Effector memory CD8-positive, alpha-beta T cell (primary cell): ENCODE data around the gene GAL3ST2.

Experiments
- ATAC-seq: fragments of 150-1000 bp; cut with Tn5 transposase; replicated peaks from 2 replicates; pipeline ENCODE4 v1.10.0; 2021; ENCODE audit warnings: mild to moderate bottlenecking, moderate library complexity
- DNase-seq, 3 experiments: peaks; one replicate each; pipeline ENCODE4 v3.0.0; 2021
- H3K27ac Mint-ChIP-seq, 2 donors: one replicate each; pipeline ENCODE4 v1.8.0; 2022; ENCODE audit warnings: mild to moderate bottlenecking in 2 of 2, mixed read lengths in 2 of 2, moderate library complexity in 2 of 2
- H3K27me3 Mint-ChIP-seq, 2 donors: one replicate each; pipeline ENCODE4 v1.8.0; 2022; ENCODE audit warnings: mixed read lengths in 2 of 2
- H3K36me3 Mint-ChIP-seq: one replicate; pipeline ENCODE4 v1.8.0; 2022; ENCODE audit warnings: mild to moderate bottlenecking, moderate library complexity, mixed read lengths; ENCODE audit not compliant: insufficient read depth
- H3K4me1 Mint-ChIP-seq, 2 donors: one replicate each; pipeline ENCODE4 v1.8.0; 2022; ENCODE audit warnings: low read depth in 2 of 2, mixed read lengths in 2 of 2
- H3K4me3 Mint-ChIP-seq, 2 donors: one replicate each; pipeline ENCODE4 v1.8.0; 2022; ENCODE audit warnings: mild to moderate bottlenecking in 2 of 2, mixed read lengths in 2 of 2, moderate library complexity in 2 of 2
- H3K9me3 Mint-ChIP-seq, 2 donors: one replicate each; pipeline ENCODE4 v1.8.0; 2022; ENCODE audit warnings: mixed read lengths in 2 of 2

Gene GAL3ST2

DNA sequence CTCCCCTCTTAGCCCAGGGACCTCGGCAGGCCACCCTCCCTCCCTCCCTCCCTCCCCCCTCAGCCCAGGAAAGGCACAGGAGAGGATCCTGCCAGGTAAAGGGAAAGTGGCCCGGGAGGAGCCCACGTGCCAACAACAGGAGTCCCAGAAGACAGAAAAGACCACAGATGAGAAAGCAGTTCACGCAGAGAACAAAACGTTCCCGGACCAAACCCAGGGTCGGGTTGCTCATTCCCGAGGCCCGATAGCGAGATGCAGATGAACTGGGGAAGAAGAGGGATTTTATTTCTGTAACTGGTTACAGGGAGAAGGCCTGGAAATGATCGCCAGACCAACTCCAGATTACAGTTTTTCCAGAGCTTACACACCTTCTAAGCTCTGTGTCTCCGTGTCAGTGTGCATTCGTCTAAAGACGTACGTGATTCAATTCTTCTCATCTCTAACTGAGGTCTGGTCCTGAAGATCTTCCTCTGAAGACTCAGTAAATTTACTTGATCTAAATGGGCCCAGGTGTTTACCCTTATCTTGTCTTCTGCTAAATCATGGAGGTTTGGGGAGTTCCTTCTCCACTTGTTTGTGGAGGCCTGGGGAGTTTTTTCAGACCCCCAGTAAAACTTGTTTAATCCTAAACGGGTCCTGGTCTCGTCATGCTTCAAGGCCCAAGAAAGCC lies 31.6 kb downstream of the GAL3ST2 start:
- H3K27ac Mint-ChIP-seq: no peak overlapping the region
- H3K4me1 Mint-ChIP-seq: peaks cover 9 to 12% of the 10 kb centered on the region in 2 donors
- no peaks in the 10 kb centered on the region for H3K27me3 Mint-ChIP-seq
- H3K9me3 Mint-ChIP-seq: no peaks in the 10 kb centered on the region
- ATAC-seq (no peak), DNase-seq (no peak)
- no peak overlapping the region for H3K4me3 Mint-ChIP-seq
- H3K36me3 Mint-ChIP-seq: peaks cover 9% of the 10 kb centered on the region

DNA sequence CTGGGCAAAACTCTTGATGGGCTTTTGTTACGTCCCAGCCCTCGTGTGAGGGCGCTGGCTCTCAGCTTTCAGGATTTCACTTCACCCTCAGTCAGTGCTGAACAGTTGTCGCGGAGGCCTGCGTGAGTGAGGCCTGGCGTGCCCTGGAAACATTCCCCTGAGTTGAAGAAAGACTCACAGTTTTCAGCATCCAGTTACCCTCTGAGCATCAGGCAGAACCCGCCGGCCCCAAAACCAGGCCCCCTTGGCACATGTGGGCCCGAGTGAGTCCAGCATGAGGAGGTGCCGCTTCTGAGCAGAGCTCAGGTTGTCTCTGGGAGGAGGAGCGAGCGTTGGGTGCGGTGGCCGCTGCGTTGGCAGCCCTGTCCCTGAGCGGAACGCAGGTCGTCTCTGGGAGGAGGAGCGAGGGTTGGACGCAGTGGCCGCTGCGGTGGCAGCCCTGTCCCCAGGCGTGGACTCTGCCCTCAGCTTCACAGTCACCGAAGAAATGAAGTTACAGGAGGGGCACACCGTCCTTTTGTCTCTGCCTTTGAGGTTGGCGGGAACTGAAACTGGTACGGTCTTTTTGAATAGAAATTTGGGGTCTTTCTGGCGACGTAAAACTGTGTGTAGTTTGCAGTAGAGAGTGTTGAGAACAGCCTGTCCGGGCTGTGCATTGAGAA lies 32.2 kb downstream of the GAL3ST2 start, which contains the start of gene NEU4:
TSS of gene NEU4 (plus strand) at position 473 of the 662 bp plus-strand sequence. CDS start 5,292 bp downstream, outside the sequence.
- peaks cover 9% of the 10 kb centered on the region for H3K36me3 Mint-ChIP-seq
- H3K27ac Mint-ChIP-seq: peak within 1 kb of the TSS in 1 of 2 donors; percentile 15
- H3K4me1 Mint-ChIP-seq: peaks cover 6 to 14% of the 10 kb centered on the region in 2 donors
- no peak within 1 kb of the TSS for H3K4me3 Mint-ChIP-seq
- DNase-seq: no peak
- H3K9me3 Mint-ChIP-seq: no peaks in the 10 kb centered on the region
- no peaks in the 10 kb centered on the region for H3K27me3 Mint-ChIP-seq
- no peak for ATAC-seq

GRCh38 chr2:241809383-241810306 lies 33.0 kb downstream of the GAL3ST2 start:
- Mint-ChIP-seq H3K4me3 (no peak overlapping the region), H3K27ac (peak overlapping the region in 1 of 2 donors; percentile 15), H3K4me1 (peaks cover 3 to 13% of the 10 kb centered on the region in 2 donors), H3K9me3 (no peaks in the 10 kb centered on the region), H3K36me3 (peaks cover 9% of the 10 kb centered on the region), H3K27me3 (no peaks in the 10 kb centered on the region)
- DNase-seq (no peak), ATAC-seq (no peak)

- DNase-seq: no peak
- H3K4me3 Mint-ChIP-seq: no peak overlapping the region
- H3K27ac Mint-ChIP-seq: no peak overlapping the region
- no peak for ATAC-seq
- no peaks in the 10 kb centered on the region for H3K27me3 Mint-ChIP-seq
- no peaks in the 10 kb centered on the region for H3K9me3 Mint-ChIP-seq
- peaks cover 0 to 11% of the 10 kb centered on the region in 2 donors for H3K4me1 Mint-ChIP-seq
- H3K36me3 Mint-ChIP-seq: peaks cover 7% of the 10 kb centered on the region
These were observed 33.9 kb downstream of the GAL3ST2 start for GRCh38 chr2:241810307-241811200.

DNA sequence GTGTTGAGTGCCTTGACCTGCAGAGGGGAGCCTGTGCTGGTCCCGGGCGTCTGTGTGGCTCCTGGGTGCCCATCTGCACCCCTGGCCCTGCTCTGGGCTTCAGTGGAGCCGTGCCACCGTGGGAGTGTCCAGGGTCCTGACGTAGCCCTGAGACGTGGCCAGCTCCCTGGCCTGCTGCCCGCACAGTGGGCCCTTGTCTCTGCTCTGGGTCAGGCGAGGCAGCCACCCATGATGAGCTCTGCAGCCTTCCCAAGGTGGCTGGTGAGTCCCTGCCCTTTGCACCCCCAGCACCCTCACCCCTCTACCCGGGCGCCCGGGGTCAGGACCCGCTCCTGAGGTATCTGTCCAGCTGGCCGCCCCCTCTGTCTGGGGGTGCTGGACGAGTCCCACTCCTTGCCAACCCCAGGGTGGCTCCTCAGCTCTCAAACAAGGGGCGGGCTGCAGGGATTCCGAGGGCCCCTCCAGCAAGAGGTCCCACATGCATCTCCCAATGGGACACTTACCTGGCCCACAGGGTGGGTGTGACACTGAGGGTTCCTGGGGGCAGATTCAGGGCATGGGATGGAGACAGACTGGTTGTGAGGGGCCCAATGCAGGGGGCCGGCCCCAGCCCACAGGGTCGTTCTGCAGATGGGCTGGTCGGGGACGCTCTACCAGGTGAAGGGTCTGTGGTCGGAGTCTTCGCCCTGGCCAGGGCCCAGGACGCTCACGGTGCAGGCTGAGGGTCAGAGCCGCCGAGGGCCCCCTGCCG lies 34.8 kb downstream of the GAL3ST2 start:
- Mint-ChIP-seq H3K27ac (peak overlapping the region in 1 of 2 donors; percentile 44), H3K4me3 (no peak overlapping the region), H3K36me3 (peaks cover 10% of the 10 kb centered on the region), H3K9me3 (no peaks in the 10 kb centered on the region), H3K27me3 (no peaks in the 10 kb centered on the region), H3K4me1 (peaks cover 0 to 11% of the 10 kb centered on the region in 2 donors)
- DNase-seq (no peak), ATAC-seq (no peak)

DNA sequence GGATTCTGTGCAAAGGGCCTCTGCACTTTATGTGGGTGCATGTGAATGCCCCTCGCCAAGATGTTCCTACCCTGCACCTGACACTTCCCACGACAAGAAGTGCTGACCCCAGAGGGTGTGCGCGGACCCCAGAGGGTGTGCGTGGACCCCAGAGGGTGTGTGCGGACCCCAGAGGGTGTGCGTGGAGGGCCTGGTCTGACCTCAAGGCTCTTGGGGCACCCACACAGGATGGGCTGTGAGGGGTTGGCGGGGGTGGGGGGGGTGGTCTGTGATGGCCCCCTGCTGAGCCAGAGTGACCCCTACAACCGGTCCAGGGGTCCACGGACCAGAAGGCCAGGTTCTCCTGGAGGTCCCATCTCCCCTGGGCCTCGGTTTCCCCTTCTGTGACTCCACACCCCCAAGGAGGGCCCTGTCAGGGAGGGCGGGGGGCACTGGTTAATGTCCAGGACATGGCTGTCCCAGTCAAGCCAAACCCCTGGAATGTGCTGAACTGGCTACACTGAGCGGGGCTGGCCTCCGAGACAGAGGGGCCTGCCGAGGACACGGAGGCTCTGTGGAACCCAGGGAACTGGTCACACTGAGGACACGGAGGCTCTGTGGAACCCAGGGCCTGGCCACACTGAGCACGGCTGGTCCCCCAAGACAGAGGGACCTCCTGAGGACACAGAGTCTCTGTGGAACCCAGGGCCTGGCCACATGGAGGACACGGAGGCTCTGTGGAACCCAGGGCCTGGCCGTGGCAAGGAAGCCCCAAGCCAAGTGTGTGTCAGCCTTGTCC lies 35.5 kb downstream of the GAL3ST2 start:
- ATAC-seq (no peak), DNase-seq (no peak)
- Mint-ChIP-seq H3K4me1 (peaks cover 0 to 11% of the 10 kb centered on the region in 2 donors), H3K36me3 (peaks cover 10% of the 10 kb centered on the region), H3K27me3 (no peaks in the 10 kb centered on the region), H3K4me3 (no peak overlapping the region), H3K27ac (peak overlapping the region in 1 of 2 donors; percentile 44), H3K9me3 (no peaks in the 10 kb centered on the region)

- no peaks in the 10 kb centered on the region for H3K9me3 Mint-ChIP-seq
- no peak overlapping the region for H3K4me3 Mint-ChIP-seq
- no peak for DNase-seq
- H3K27me3 Mint-ChIP-seq: no peaks in the 10 kb centered on the region
- H3K36me3 Mint-ChIP-seq: peaks cover 10% of the 10 kb centered on the region
- H3K4me1 Mint-ChIP-seq: peaks cover 3 to 16% of the 10 kb centered on the region in 2 donors
- peak overlapping the region in 1 of 2 donors; percentile 12 for H3K27ac Mint-ChIP-seq
- no peak for ATAC-seq
These were observed 36.4 kb downstream of the GAL3ST2 start for GRCh38 chr2:241812730-241813643.

- ATAC-seq (peak; percentile 87), DNase-seq (peak in 2 of 3 experiments; percentile 30 to 32)
- no peaks in the 10 kb centered on the region for H3K9me3 Mint-ChIP-seq
- no peaks in the 10 kb centered on the region for H3K27me3 Mint-ChIP-seq
- peaks cover 8% of the 10 kb centered on the region for H3K36me3 Mint-ChIP-seq
- H3K4me1 Mint-ChIP-seq: peaks cover 3 to 16% of the 10 kb centered on the region in 2 donors
- peak overlapping the region in 1 of 2 donors; percentile 12 for H3K27ac Mint-ChIP-seq
- H3K4me3 Mint-ChIP-seq: peak overlapping the region in 1 of 2 donors; percentile 17
These were observed 37.2 kb downstream of the GAL3ST2 start for GRCh38 chr2:241813644-241814392.

DNA sequence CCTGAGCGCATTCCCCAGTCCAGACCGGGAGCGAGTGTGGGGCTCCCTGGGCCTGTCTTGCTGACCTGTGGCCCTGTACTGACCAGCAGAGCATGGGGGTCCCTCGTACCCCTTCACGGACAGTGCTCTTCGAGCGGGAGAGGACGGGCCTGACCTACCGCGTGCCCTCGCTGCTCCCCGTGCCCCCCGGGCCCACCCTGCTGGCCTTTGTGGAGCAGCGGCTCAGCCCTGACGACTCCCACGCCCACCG lies 37.7 kb downstream of the GAL3ST2 start:
- Mint-ChIP-seq H3K36me3 (peaks cover 5% of the 10 kb centered on the region), H3K4me3 (no peak overlapping the region), H3K9me3 (no peaks in the 10 kb centered on the region), H3K27me3 (no peaks in the 10 kb centered on the region), H3K27ac (no peak overlapping the region), H3K4me1 (peaks cover 3 to 13% of the 10 kb centered on the region in 2 donors)
- ATAC-seq (no peak), DNase-seq (no peak)

- peak overlapping the region in 1 of 2 donors; percentile 72 for H3K27ac Mint-ChIP-seq
- H3K27me3 Mint-ChIP-seq: no peaks in the 10 kb centered on the region
- H3K9me3 Mint-ChIP-seq: no peaks in the 10 kb centered on the region
- peaks cover 3 to 13% of the 10 kb centered on the region in 2 donors for H3K4me1 Mint-ChIP-seq
- H3K4me3 Mint-ChIP-seq: no peak overlapping the region
- no peak for DNase-seq
- H3K36me3 Mint-ChIP-seq: peaks cover 5% of the 10 kb centered on the region
- ATAC-seq: no peak
These were observed 38.2 kb downstream of the GAL3ST2 start for GRCh38 chr2:241814643-241815476.
